Upper lobe of left lung (tissue), 4 donors: Measurements from ENCODE around the gene PLCXD1.

ENCODE experiments used
- CTCF ChIP-seq, 6 experiments: fragments of 450-650 bp in 4 of 6; fragments of 200-600 bp in 2 of 6; sonication (generic) in 2 of 6; IDR thresholded peaks; one replicate each; pipeline ENCODE4 v1.5.1; 2016 to 2019; ENCODE audit warnings: antibody characterized with exemption in 6 of 6
- POLR2A ChIP-seq, 4 donors: fragments of 450-650 bp; IDR thresholded peaks; one replicate each; pipeline ENCODE4 v1.5.1; 2016 to 2017; ENCODE audit warnings: antibody characterized with exemption in 4 of 4, mild to moderate bottlenecking in 2 of 4

- no peak for TF ChIP-seq POLR2A (IDR thresholded peaks at IDR 0.05)
- TF ChIP-seq CTCF (IDR thresholded peaks at IDR 0.05): no peak
Observed at GRCh38 chrX:311156-312129, 30.3 kb downstream of the PLCXD1 start.
